OCI-LY3 (cell line): Measurements from ENCODE around the gene MAP3K7.

Source experiments
- CTCF ChIP-seq: fragments of 200-600, 300-600 bp; sonication (generic); IDR thresholded peaks from 2 replicates; pipeline ENCODE4 v1.5.1; 2014; ENCODE audit warnings: antibody characterized with exemption, low read length, low read depth
- EZH2phosphoT487 ChIP-seq: fragments of 200-600 bp; shearing (Covaris generic); IDR thresholded peaks from 2 replicates; pipeline ENCODE4 v1.6.1; 2018; ENCODE audit warnings: antibody characterized with exemption, mixed run types, low read depth

- TF ChIP-seq CTCF (no peak), EZH2phosphoT487 (no peak)
Observed at GRCh38 chr6:90484903-90485302, 102.0 kb downstream of the MAP3K7 start.
